DOHH2 (cell line): ENCODE results near the gene ARMC9.

Experiments
- EZH2phosphoT487 ChIP-seq: fragments of 200-600 bp; sonication (generic); IDR thresholded peaks from 2 replicates; pipeline ENCODE4 v1.6.1; 2017; ENCODE audit warnings: borderline replicate concordance, mild to moderate bottlenecking, antibody characterized with exemption, low read length, moderate library complexity, mixed read lengths
- TF ChIP-seq, protein P1 (sequence below): fragments of 200-600 bp; sonication (generic); IDR thresholded peaks from one replicate; pipeline ENCODE4 v1.5.1; 2014; ENCODE audit warnings: antibody characterized with exemption, mild to moderate bottlenecking, low read depth, low read length; ENCODE audit not compliant: poor library complexity, severe bottlenecking

- TF ChIP-seq, protein P1, sequence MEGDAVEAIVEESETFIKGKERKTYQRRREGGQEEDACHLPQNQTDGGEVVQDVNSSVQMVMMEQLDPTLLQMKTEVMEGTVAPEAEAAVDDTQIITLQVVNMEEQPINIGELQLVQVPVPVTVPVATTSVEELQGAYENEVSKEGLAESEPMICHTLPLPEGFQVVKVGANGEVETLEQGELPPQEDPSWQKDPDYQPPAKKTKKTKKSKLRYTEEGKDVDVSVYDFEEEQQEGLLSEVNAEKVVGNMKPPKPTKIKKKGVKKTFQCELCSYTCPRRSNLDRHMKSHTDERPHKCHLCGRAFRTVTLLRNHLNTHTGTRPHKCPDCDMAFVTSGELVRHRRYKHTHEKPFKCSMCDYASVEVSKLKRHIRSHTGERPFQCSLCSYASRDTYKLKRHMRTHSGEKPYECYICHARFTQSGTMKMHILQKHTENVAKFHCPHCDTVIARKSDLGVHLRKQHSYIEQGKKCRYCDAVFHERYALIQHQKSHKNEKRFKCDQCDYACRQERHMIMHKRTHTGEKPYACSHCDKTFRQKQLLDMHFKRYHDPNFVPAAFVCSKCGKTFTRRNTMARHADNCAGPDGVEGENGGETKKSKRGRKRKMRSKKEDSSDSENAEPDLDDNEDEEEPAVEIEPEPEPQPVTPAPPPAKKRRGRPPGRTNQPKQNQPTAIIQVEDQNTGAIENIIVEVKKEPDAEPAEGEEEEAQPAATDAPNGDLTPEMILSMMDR = no peak
- TF ChIP-seq EZH2phosphoT487 = no peak
Measured at GRCh38 chr2:231332388-231332787, 134.0 kb downstream of the ARMC9 start.
